ENCODE results near the gene C4orf50.

C4orf50 gene

DNA sequence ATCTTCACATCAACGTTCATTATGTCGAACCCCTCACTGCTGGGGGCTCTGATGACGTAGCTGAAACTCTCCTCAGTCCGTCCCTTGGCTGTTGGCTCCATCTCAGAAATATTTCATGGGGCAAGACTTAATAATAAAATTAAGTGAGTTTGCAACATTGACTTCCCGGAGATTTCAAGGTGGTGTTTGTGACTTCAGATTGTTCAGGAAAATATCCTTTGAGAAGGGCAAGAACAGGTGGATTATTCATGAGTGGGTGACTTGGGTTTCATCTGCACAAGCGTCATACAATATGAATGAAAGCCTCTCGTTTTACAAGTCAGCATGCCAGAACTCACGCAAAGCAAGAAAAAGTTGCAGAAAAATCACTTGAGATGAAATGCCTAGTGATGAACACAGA, at the start of gene C4orf50:
TSS of gene C4orf50 (minus strand) at position 101 of the 400 bp plus-strand sequence.
- no peak for DNase-seq (ENCODE audit: low read depth in 3 of 3, low spot score in 1 of 3)

DNA sequence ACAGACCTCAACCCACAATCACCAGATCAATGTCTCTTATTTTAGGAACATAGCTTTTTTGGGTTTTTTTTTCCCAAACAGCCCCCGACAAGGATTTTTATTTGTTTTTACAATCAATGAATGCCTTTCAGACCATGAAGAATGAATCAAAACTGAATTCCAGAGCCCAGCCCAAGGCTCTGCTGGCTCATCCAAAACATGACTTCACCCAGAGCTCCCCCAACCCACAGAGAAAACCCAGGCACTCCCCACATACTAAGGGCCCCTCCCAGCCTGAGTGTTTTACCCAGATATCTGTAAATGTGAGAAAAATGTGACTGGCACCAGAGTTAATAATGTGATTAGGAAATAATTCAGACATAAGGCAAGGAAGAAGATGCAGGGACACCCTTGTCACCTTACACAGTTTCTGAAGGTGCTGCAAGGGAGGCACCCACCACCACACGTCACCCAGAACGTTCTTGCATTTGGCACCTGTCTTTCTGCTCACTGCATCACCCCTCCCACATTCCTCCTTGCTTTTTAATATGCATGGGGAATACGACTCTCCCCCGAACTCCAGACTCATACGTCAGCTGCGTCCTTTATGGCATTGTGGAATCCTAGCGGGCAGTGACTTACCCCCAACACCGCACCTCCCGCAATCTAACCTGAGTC, 47.8 kb upstream of the C4orf50 start:
- DNase-seq (ENCODE audit: low read depth in 3 of 3, low spot score in 1 of 3) = no peak

GRCh38 chr4:6065166-6065565, 46.9 kb upstream of the C4orf50 start:
- no peak for DNase-seq (ENCODE audit: low read depth in 3 of 3, low spot score in 1 of 3)

DNA sequence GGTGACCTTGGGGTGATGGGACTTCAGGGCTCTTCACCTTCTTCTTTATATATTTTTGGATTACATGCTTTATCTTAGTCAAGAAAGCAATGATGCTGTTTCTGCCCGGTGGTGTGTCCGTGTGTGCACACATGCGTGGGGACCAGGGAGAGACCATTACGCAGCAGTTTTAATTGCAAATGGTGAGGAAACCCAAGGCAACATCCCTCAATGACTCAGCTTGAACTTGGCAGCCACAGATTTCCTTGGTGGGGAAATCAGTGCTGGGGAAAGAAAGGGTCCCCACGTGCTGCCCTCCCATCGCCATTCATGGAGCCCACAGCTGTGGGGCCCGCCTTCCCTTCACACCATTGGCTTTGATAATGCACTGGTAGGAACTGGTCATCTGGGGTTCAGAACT, 46.2 kb upstream of the C4orf50 start:
- DNase-seq (ENCODE audit: low read depth in 3 of 3, low spot score in 1 of 3) = no peak

- DNase-seq (ENCODE audit: low read depth in 3 of 3, low spot score in 1 of 3) = no peak
Observed at GRCh38 chr4:6063684-6064083, 45.5 kb upstream of the C4orf50 start.

DNA sequence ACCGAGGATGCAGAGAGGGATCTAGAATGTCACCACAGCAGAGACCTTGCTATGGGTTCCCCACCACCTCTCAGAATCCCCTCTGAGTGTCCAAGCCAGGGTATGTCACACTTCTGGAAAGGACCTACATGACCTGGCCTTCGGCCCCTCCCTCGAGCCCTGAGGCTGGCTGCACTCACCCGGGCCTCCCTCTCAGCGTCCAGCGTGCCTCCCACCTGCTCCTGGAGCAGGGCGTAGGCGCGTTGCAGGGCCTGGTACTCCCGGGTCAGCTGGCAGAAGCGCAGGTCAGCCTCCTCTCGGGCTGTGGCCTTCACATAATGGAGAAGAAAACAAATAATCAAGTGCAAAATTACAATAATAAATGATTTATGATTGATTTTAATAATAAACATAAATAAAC, 43.9 kb upstream of the C4orf50 start:
- DNase-seq (ENCODE audit: low read depth in 3 of 3, low spot score in 1 of 3) = no peak

DNA sequence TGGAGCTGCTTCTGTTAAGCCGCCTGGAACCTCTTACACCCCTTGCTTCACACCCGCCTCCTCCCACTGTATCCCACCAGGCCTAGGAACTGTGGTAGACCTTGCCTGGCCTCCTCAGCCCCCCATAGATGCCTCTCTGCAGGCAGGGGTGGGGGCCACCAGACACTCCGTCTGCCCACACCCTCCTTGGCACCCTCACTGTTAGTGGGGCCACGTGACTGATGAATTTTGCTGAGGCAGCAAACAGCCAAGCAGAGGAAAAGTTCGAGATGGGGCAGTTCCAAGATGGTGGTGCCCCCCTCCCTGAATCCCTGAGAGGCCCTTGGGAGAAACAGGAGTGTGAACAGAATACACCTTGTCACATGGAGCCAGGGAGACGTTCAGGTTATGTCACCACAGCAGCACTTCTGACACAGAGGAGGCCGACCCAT, 41.2 kb upstream of the C4orf50 start:
- no peak for DNase-seq (ENCODE audit: low read depth in 3 of 3, low spot score in 1 of 3)

DNA sequence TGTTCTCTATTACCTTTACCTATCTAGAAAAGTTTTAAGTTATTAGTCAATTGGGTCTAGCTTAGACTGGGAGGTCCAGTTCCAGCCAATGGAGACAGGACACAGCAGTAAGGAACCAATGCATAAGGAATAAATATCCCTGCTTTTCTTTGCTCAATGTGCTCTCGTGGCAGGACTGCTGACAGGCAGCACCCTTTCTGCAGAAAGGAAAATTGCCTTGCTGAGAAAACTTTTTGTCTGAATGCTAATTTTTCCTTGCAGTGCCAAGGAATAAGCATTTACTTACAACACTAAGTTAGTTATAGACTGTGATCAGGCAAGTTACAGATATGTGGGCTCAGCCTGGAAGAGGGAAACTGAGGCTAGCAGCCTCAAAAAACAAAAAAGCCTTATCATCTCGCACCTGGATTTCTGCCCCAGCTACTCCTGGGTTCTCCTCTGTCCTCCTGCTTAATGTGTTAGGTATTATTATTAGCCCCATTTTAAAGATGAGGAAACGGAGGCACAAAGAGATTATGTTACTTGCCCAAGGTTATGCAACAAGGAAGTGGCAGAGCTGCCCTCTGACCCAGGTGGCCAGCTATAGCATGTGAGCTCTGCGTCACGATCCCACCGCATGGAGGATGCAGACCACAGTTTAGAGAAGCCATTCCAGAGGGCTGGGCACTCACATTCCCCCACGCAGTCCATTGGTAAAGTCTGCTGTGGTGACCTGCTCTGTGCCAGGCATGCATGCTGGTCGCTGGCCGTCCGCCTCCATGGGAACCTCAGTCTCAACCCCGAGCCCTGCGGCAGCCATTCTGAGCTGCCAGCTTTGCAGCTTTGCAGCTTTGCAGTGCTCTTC, 40.5 kb upstream of the C4orf50 start:
- no peak for DNase-seq (ENCODE audit: low read depth in 3 of 3, low spot score in 1 of 3)

DNA sequence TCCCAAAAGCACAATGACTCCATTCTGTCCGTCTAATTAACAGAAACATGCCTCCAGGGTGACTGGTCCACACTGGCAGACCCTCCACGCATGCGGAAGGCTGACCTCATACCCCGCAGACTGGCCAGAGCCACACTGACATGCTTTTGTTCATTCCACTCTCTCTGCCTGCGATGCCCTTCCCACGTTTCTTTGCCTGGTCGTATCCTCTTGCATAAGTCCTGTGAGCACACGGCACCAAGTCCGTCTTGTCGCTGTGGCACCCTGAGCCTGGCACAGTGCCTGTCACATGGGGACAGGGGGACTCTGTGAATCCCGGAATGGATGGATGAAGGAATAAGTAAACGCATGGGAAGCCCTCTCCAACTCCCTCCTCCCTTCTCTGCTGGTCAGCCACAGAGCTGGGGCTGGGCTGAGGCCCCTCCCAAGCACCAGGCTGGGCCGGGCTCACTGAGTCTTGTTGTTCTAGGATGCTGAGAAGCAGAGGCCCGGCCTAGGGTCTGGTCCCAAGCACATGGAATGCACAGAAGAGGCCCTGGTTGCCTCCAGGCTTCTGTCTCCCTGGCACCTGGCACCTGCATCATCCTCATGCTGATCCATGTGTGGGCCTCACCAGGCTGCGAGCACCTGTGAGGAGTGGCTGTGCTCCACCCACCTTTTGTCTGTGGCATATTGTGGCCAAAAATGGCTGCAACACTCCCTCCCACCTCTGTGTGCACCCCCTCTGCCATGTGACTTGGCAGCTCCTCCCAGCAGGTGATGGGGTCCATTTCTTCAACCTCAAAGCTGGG, 38.9 kb upstream of the C4orf50 start:
- DNase-seq (ENCODE audit: low read depth in 3 of 3, low spot score in 1 of 3) = no peak

GRCh38 chr4:6055436-6055835, 37.2 kb upstream of the C4orf50 start:
- no peak for DNase-seq (ENCODE audit: low read depth in 3 of 3, low spot score in 1 of 3)

- DNase-seq (ENCODE audit: low read depth in 3 of 3, low spot score in 1 of 3) = no peak
Observed at GRCh38 chr4:6055030-6055429, 36.8 kb upstream of the C4orf50 start.

GRCh38 chr4:6054162-6054922, 36.1 kb upstream of the C4orf50 start:
- DNase-seq (ENCODE audit: low read depth in 3 of 3, low spot score in 1 of 3) = no peak

DNA sequence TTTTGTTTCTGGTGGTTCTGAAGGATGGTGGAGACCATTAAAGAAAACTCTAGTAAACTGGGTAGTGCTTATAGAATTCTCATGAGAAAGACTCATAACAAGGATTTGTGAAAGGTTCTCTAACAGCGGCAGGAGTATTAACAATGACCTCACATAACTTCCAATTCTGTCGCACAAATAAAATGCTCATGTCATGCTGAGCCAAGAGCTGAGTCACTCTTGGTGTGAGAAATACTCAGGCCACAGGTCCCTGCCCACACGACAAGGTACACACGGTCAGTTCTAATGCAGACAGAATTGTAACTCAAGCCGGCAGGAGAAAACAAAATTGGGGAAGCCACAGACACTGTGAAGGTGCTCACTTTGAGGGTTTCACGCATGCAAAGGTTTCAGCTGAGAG, 34.4 kb upstream of the C4orf50 start:
- no peak for DNase-seq (ENCODE audit: low read depth in 3 of 3, low spot score in 1 of 3)

DNA sequence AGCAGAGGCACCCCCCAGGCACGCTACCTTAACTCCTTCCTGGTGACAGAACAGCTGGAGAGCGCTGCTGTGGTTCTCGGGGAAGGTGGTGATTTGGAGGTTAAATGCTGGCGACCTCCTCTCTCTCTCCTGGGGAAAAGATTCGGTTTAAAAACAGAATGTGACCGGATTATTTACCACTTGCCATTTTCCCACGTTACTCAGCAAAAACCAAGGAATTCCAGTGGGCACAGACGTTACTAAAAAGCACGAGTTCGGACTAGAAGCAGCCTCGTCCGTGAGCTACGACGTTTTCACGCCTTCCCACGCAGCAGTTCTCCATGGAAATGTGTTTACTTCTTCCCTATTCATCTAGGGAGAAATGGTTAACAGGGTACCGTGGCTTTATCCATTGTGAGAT, 32.3 kb upstream of the C4orf50 start:
- no peak for DNase-seq (ENCODE audit: low read depth in 3 of 3, low spot score in 1 of 3)

DNA sequence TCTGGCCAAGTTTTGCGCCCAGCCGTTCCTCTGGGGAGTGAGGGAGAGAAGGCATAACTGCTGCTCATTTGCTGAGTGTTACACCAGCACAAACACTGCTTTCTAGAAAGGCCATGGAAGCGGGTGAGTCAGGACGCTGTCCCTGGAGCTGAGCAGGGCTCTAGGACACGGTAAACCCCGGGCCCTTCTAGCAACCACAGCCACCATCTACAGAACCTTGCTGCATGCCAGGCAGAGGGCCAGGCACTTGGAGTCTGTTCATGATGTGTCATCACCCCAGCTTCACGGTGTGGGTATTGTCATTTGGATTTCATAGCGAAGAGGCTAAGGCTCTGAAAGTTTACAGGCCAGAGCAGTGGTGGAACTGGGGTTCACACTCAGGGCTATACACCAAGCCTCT, 31.8 kb upstream of the C4orf50 start:
- DNase-seq (ENCODE audit: low read depth in 3 of 3, low spot score in 1 of 3) = no peak

GRCh38 chr4:6049278-6049677, 31.0 kb upstream of the C4orf50 start:
- no peak for DNase-seq (ENCODE audit: low read depth in 3 of 3, low spot score in 1 of 3)

- DNase-seq (ENCODE audit: low read depth in 3 of 3, low spot score in 1 of 3) = no peak
Observed at GRCh38 chr4:6048537-6048936, 30.3 kb upstream of the C4orf50 start.

- DNase-seq (ENCODE audit: low read depth in 3 of 3, low spot score in 1 of 3) = no peak
Observed at GRCh38 chr4:6047130-6047673, 29.0 kb upstream of the C4orf50 start.

GRCh38 chr4:6046526-6047129, 28.4 kb upstream of the C4orf50 start:
- no peak for DNase-seq (ENCODE audit: low read depth in 3 of 3, low spot score in 1 of 3)

GRCh38 chr4:6044805-6045204, 26.6 kb upstream of the C4orf50 start:
- no peak for DNase-seq (ENCODE audit: low read depth in 3 of 3, low spot score in 1 of 3)

Measured in stimulated activated CD4-positive, alpha-beta T cell treated with anti-CD3 and anti-CD28 coated beads, TNF-alpha, amount 100 ng/mL, for 1 hour (primary cell).